Tibial nerve (tissue), 4 donors: ENCODE results near the gene TMEFF2. TPM values are rescaled to one million over a fixed set of nuclear protein-coding genes. Genes with fewer than 3 reads are reported as not detected.

Source experiments
- DNase-seq, 2 donors: peaks; one replicate each; pipeline ENCODE4 v3.0.0-alpha.2; 2019; ENCODE audit warnings: low spot score in 2 of 2
- H3K27ac ChIP-seq, 4 donors: fragments of 200-600 bp; sonication (generic) in 3 of 4; one replicate each; pipeline ENCODE4 v1.5.1; 2017 to 2019; ENCODE audit warnings: mild to moderate bottlenecking in 1 of 4
- H3K27me3 ChIP-seq, 2 donors: fragments of 200-600 bp; sonication (generic) in 1 of 2; one replicate each; pipeline versions ENCODE4 v1.5.1 to v1.6.0; 2017 to 2019
- H3K36me3 ChIP-seq, 3 donors: fragments of 200-600 bp; sonication (generic); one replicate each; pipeline ENCODE4 v1.5.1; 2018 to 2019
- H3K4me1 ChIP-seq, 4 donors: fragments of 200-600 bp; sonication (generic) in 3 of 4; one replicate each; pipeline ENCODE4 v1.5.1; 2017 to 2019
- H3K4me3 ChIP-seq, 4 donors: fragments of 200-600 bp; sonication (generic) in 3 of 4; one replicate each; pipeline ENCODE4 v1.5.1; 2017 to 2019; ENCODE audit warnings: mild to moderate bottlenecking in 1 of 4, moderate library complexity in 1 of 4
- H3K9me3 ChIP-seq, 4 donors: fragments of 200-600 bp; sonication (generic) in 3 of 4; one replicate each; pipeline ENCODE4 v1.5.1; 2017 to 2019
- EP300 ChIP-seq, 2 donors: sonication (generic); formaldehyde crosslinking; IDR thresholded peaks; one replicate each; pipeline ENCODE4 v1.6.1; 2017; ENCODE audit warnings: antibody characterized with exemption in 2 of 2, mild to moderate bottlenecking in 1 of 2
- POLR2A ChIP-seq, 2 donors: fragments of 450-650 bp; IDR thresholded peaks; one replicate each; pipeline ENCODE4 v1.6.1; 2017; ENCODE audit warnings: antibody characterized with exemption in 2 of 2, mild to moderate bottlenecking in 2 of 2, moderate library complexity in 2 of 2
- WGBS, 2 donors: methylation state at CpG; one replicate each; pipeline ENCODE4 v1.1.5; 2018; 5-methylcytosine and 5-hydroxymethylcytosine counted together
- total RNA-seq, 4 donors: library from RNA; depleted of rRNA; stranded (reverse); fragments of >200 nt; gene quantifications; one replicate each; pipeline ENCODE4 v1.1.0, GENCODE V29; 2016
- TF ChIP-seq, protein P1 (sequence below), 5 experiments: fragments of 200-600 bp in 3 of 5; fragments of 450-650 bp in 2 of 5; sonication (generic) in 3 of 5; IDR thresholded peaks; one replicate each; pipeline ENCODE4 v1.5.1; 2016 to 2019; ENCODE audit warnings: antibody characterized with exemption in 5 of 5, mild to moderate bottlenecking in 3 of 5, moderate library complexity in 2 of 5

TMEFF2 gene
- total RNA-seq, 4 donors from 2014 or later: not detected

DNA sequence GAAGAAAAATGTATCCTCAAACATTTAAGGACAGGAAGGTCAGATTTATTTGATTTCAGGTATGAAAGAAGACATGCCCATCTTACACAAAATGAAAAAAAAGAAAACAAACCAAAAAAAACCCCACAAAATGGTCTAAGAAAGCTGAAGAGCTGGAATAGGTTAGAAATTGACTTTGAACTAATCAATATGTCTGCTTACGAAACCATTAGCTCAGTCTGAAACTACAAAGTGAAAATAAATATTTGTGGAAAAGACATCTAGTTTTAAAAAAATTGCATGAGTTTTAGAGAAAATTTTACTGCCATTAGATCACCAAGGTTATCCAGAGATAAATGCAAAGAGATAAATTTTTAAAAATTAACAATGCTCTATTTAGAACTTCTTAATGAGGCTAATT is 125.3 kb downstream of the TMEFF2 start:
- DNase-seq: no peak
- Histone ChIP-seq H3K4me1 (no peaks in the 10 kb centered on the region), H3K4me3 (no peak overlapping the region), H3K27ac (no peak overlapping the region), H3K36me3 (no peaks in the 10 kb centered on the region), H3K9me3 (no peaks in the 10 kb centered on the region), H3K27me3 (no peaks in the 10 kb centered on the region)
- 93 to 100% methylated on average over 1 of the region's 1 CpG for WGBS, 2 donors
- TF ChIP-seq, protein P1, sequence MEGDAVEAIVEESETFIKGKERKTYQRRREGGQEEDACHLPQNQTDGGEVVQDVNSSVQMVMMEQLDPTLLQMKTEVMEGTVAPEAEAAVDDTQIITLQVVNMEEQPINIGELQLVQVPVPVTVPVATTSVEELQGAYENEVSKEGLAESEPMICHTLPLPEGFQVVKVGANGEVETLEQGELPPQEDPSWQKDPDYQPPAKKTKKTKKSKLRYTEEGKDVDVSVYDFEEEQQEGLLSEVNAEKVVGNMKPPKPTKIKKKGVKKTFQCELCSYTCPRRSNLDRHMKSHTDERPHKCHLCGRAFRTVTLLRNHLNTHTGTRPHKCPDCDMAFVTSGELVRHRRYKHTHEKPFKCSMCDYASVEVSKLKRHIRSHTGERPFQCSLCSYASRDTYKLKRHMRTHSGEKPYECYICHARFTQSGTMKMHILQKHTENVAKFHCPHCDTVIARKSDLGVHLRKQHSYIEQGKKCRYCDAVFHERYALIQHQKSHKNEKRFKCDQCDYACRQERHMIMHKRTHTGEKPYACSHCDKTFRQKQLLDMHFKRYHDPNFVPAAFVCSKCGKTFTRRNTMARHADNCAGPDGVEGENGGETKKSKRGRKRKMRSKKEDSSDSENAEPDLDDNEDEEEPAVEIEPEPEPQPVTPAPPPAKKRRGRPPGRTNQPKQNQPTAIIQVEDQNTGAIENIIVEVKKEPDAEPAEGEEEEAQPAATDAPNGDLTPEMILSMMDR (IDR thresholded peaks at IDR 0.05): no peak
- no peak for TF ChIP-seq EP300 (IDR thresholded peaks at IDR 0.05)
- no peak for TF ChIP-seq POLR2A (IDR thresholded peaks at IDR 0.05)

DNA sequence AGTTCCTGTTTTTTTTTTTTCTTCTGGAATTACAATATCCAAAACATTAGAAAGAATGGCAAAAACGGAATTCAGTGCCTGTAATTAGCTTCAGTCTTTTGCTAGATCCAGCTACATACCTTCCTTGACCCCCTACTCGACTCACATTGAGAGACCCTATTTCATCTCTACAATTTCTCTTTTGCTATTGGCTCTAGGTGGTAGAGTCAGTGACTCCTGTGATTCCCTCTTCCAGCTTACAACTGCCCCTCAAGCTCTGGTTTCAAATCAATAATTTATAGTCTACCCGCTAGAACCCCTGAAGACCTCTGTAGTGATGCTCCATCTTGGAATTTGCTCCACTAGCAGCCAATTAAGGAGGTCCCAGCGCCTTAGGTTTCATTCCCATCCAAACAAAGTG is 125.8 kb downstream of the TMEFF2 start:
- Histone ChIP-seq H3K27ac (no peak overlapping the region), H3K27me3 (no peaks in the 10 kb centered on the region), H3K9me3 (no peaks in the 10 kb centered on the region), H3K36me3 (no peaks in the 10 kb centered on the region), H3K4me3 (no peak overlapping the region), H3K4me1 (no peaks in the 10 kb centered on the region)
- no peak for DNase-seq
- 89 to 91% methylated on average over 4 of the region's 4 CpGs for WGBS, 2 donors
- TF ChIP-seq POLR2A (IDR thresholded peaks at IDR 0.05): no peak
- TF ChIP-seq EP300 (IDR thresholded peaks at IDR 0.05): no peak
- TF ChIP-seq, protein P1 (IDR thresholded peaks at IDR 0.05): no peak

DNA sequence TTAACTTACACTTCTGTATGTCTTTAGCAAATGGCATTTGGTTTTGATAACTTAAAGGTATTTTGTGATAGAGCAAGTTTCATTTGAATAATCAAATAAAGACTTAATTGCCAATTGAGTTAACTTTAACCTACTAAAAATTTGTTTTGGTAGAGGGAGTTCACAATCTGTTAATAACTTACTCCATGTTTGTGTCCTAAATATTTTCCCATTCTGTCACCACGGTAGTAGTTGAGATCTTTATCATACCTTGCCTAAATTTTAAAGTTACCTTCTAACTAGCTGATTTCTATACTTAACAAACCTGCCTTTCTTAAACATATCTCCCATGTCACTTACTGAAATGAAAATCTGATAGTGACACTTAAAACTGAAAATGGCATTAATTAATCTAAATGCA is 127.1 kb downstream of the TMEFF2 start:
- DNase-seq: no peak
- Histone ChIP-seq H3K27me3 (no peaks in the 10 kb centered on the region), H3K9me3 (no peaks in the 10 kb centered on the region), H3K4me1 (no peaks in the 10 kb centered on the region), H3K36me3 (no peaks in the 10 kb centered on the region), H3K4me3 (no peak overlapping the region), H3K27ac (no peak overlapping the region)
- 80 to 91% methylated on average over 1 of the region's 1 CpG for WGBS, 2 donors
- TF ChIP-seq, protein P1 (IDR thresholded peaks at IDR 0.05): no peak

DNA sequence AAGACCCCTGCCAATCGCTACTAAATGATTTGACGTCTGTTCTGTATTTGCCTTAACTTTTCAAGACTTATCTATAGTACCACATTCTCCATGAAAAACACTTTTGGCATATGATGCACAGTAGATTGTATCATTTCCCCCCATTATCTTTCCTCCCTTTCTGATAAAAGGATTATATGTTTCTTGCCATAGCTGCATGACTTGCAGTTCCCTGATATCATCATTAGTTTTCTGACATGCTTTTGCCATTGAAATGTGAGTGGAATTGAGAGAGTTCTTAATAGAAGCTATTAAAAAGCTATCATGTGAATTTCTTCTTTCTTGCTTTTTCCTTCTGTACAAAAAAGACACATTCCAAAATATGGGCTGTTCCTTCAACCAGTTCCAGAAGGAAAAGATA is 130.3 kb downstream of the TMEFF2 start:
- WGBS, 2 donors: 91 to 95% methylated on average over 2 of the region's 2 CpGs
- no peaks in the 10 kb centered on the region for H3K9me3 ChIP-seq
- no peaks in the 10 kb centered on the region for H3K27me3 ChIP-seq
- no peaks in the 10 kb centered on the region for H3K36me3 ChIP-seq
- DNase-seq: no peak
- no peak overlapping the region for H3K27ac ChIP-seq
- TF ChIP-seq EP300 (IDR thresholded peaks at IDR 0.05) (no peak), POLR2A (IDR thresholded peaks at IDR 0.05) (no peak)
- TF ChIP-seq, protein P1 (IDR thresholded peaks at IDR 0.05): no peak
- no peaks in the 10 kb centered on the region for H3K4me1 ChIP-seq
- H3K4me3 ChIP-seq: no peak overlapping the region

DNA sequence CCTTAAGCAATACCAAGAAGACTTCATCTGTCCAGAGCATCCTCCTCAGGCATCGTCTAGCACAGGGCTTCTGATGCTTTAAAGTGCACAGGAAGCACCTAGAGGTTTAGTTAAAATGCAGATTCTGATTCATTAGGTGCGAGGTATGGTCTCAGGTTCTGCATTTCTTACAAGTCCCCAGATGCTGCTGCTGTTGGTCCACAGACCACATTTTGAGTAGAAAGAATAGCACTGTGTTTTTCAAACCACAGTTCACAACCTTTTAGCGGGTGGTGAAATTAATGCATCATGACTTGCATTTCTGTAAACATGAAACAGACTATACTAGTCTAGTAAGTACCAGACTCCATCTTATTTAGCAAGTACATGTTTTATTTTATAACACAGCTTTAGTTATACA is 134.6 kb downstream of the TMEFF2 start:
- TF ChIP-seq EP300 (IDR thresholded peaks at IDR 0.05) (no peak), POLR2A (IDR thresholded peaks at IDR 0.05) (no peak)
- TF ChIP-seq, protein P1 (IDR thresholded peaks at IDR 0.05): no peak
- no peak for DNase-seq
- 49 to 60% methylated on average over 3 of the region's 3 CpGs for WGBS, 2 donors
- Histone ChIP-seq H3K4me1 (no peaks in the 10 kb centered on the region), H3K4me3 (no peak overlapping the region), H3K9me3 (no peaks in the 10 kb centered on the region), H3K36me3 (no peaks in the 10 kb centered on the region), H3K27me3 (no peaks in the 10 kb centered on the region), H3K27ac (no peak overlapping the region)
